GM12878 (cell line): ENCODE measurements around the gene ZNF101. TPM values are rescaled to one million over a fixed set of nuclear protein-coding genes. Genes with fewer than 3 reads are reported as not detected.

Experiments
- ATAC-seq: fragments of 200-7000 bp; cut with Tn5 transposase; 3 replicates; pipeline ENCODE4 v1.9.1; 2020; ENCODE audit warnings: mild to moderate bottlenecking, moderate library complexity
- BruUV-seq: library from RNA; stranded (reverse); fragments of 400-500 nt; replicated peaks from 2 replicates; lab custom pipeline; 2021; lab: Mats Ljungman, UMichigan
- CTCF ChIA-PET: fragments of 300-600 bp; sonication (Branson Sonifier 250); formaldehyde crosslinking; extraction: SDS; loops from one replicate; lab custom pipeline; 2021; ENCODE audit warnings: inconsistent platforms; lab: Yijun Ruan, JAX
- POLR2A ChIA-PET: fragments of 350-600 bp; formaldehyde crosslinking; extraction: SDS; loops from one replicate; lab custom pipeline; 2021; ENCODE audit warnings: inconsistent platforms; lab: Charles Lee
- RAD21 ChIA-PET: fragments of 300-600 bp; sonication (Branson Sonifier 250); formaldehyde crosslinking; loops from one replicate; lab custom pipeline; 2023; ENCODE audit warnings: antibody characterized with exemption; ENCODE audit not compliant: unreplicated experiment; lab: Charles Lee
- SMC1A ChIA-PET: fragments of 300-600 bp; sonication (Branson Sonifier 250); formaldehyde crosslinking; loops from one replicate; lab custom pipeline; 2023; ENCODE audit not compliant: unreplicated experiment, uncharacterized antibody; lab: Charles Lee
- DNase-seq: peaks from one replicate; pipeline ENCODE4 v3.0.0-alpha.2; 2011; ENCODE audit warnings: low read depth, low spot score
- FAIRE-seq: peaks from 3 replicates; lab custom pipeline; 2011; peaks lifted over from hg19 to GRCh38; lab: Jason Lieb, UNC
- H2AFZ ChIP-seq: 2 replicates; pipeline ENCODE4 v1.6.0; 2011; ENCODE audit warnings: low read depth, low read length, control low read depth; ENCODE audit not compliant: control insufficient read depth
- H3K27ac ChIP-seq: 2 replicates; pipeline ENCODE4 v1.5.1; 2011; ENCODE audit warnings: control low read depth; ENCODE audit not compliant: control insufficient read depth, insufficient read depth
- H3K27me3 ChIP-seq, 2 experiments: replicated peaks in 1 of 2; 2 replicates each; pipeline versions ENCODE4 v1.6.0 to v1.6.1; 2011; ENCODE audit warnings: low read length in 1 of 2; ENCODE audit not compliant: control insufficient read depth in 2 of 2, insufficient read depth in 2 of 2
- H3K36me3 ChIP-seq, 2 experiments: 2 replicates each; pipeline ENCODE4 v1.5.1; 2011; ENCODE audit warnings: low read length in 1 of 2; ENCODE audit not compliant: control insufficient read depth in 2 of 2, insufficient read depth in 2 of 2
- H3K4me1 ChIP-seq: 2 replicates; pipeline ENCODE4 v1.6.1; 2011; ENCODE audit warnings: mild to moderate bottlenecking, low read length, moderate library complexity, mixed read lengths; ENCODE audit not compliant: control insufficient read depth, insufficient read depth
- H3K4me2 ChIP-seq: 2 replicates; pipeline ENCODE4 v1.6.0; 2011; ENCODE audit warnings: control low read depth; ENCODE audit not compliant: control insufficient read depth, insufficient read depth
- H3K4me3 ChIP-seq: fragments of 200-600 bp; sonication (generic); 2 replicates; pipeline ENCODE4 v1.5.1; 2016
- H3K79me2 ChIP-seq: 2 replicates; pipeline ENCODE4 v1.6.0; 2011; ENCODE audit warnings: low read length; ENCODE audit not compliant: control insufficient read depth, insufficient read depth
- H3K9ac ChIP-seq: 2 replicates; pipeline ENCODE4 v1.8.0; 2011; ENCODE audit warnings: low read length, control low read depth, mixed read lengths; ENCODE audit not compliant: control insufficient read depth, insufficient read depth
- H3K9me3 ChIP-seq: replicated peaks from 3 replicates; pipeline ENCODE4 v1.5.1; 2011; ENCODE audit warnings: mild to moderate bottlenecking, low read length; ENCODE audit not compliant: control insufficient read depth, insufficient read depth
- H4K20me1 ChIP-seq: 2 replicates; pipeline ENCODE4 v1.6.0; 2011; ENCODE audit not compliant: control insufficient read depth, insufficient read depth
- BMI1 ChIP-seq: fragments of 450-650 bp; IDR thresholded peaks from 2 replicates; pipeline ENCODE4 v1.6.1; 2016; ENCODE audit warnings: mild to moderate bottlenecking, moderate library complexity, borderline replicate concordance
- CBFB ChIP-seq: IDR thresholded peaks from 2 replicates; pipeline ENCODE4 v1.6.1; 2016; ENCODE audit warnings: antibody characterized with exemption, low read depth
- ETV6 ChIP-seq, 2 experiments: fragments of 450-650 bp in 1 of 2; IDR thresholded peaks in 1 of 2; conservative IDR thresholded peaks in 1 of 2; 2 replicates each; pipeline ENCODE4 v1.6.1; 2014; ENCODE audit warnings: antibody characterized with exemption in 1 of 2, borderline replicate concordance in 1 of 2, low read depth in 1 of 2, mild to moderate bottlenecking in 1 of 2, moderate library complexity in 1 of 2
- MEF2B ChIP-seq: fragments of 450-650 bp; IDR thresholded peaks from 2 replicates; pipeline ENCODE4 v1.6.1; 2018; ENCODE audit warnings: mild to moderate bottlenecking, moderate library complexity; ENCODE audit not compliant: partially characterized antibody, poor library complexity, severe bottlenecking
- NFXL1 ChIP-seq: fragments of 450-650 bp; IDR thresholded peaks from 2 replicates; pipeline ENCODE4 v1.6.1; 2017; ENCODE audit warnings: antibody characterized with exemption, mild to moderate bottlenecking, borderline replicate concordance
- PML ChIP-seq: IDR thresholded peaks from 2 replicates; pipeline ENCODE4 v1.6.1; 2012; ENCODE audit warnings: low read length, inconsistent platforms
- PRDM15 ChIP-seq: fragments of 450-650 bp; formaldehyde crosslinking; IDR thresholded peaks from 2 replicates; pipeline ENCODE4 v1.4.0; 2020; ENCODE audit warnings: mild to moderate bottlenecking, moderate library complexity
- TCF12 ChIP-seq: IDR thresholded peaks from 2 replicates; pipeline ENCODE4 v1.6.1; 2011; ENCODE audit warnings: low read depth, mild to moderate bottlenecking, low read length
- WGBS: methylation state at CpG from one replicate; pipeline ENCODE4 v1.1.6; 2016; ENCODE audit warnings: low lambda C conversion rate; ENCODE audit not compliant: insufficient replicate concordance, insufficient coverage; ENCODE audit errors: missing lambda C conversion rate; 5-methylcytosine and 5-hydroxymethylcytosine counted together
- in situ Hi-C: fragments of 300-500 bp; cut with MboI; formaldehyde crosslinking; loops from 9 replicates; pipeline ENCODE4 v1.14.3; 2018; ENCODE audit warnings: mixed read lengths
- intact Hi-C: fragments of 100-400 bp; cut with micrococcal nuclease; formaldehyde crosslinking; loops from one replicate; pipeline ENCODE4 v1.14.2; 2022; ENCODE audit not compliant: unreplicated experiment
- polyA plus RNA-seq, 11 experiments: library from polyadenylated mRNA; depleted of rRNA in 4 of 11; unstranded in 6 of 11; stranded (reverse) in 5 of 11; fragments of >200 nt; fragmentation: Nextera tagmentation in 4 of 11; fragmentation: Illumina TruSeq in 1 of 11; extraction: Ambion mirVana in 4 of 11; extraction: Trizol in 1 of 11; gene quantifications; 1 replicate in 1 of 11; 2 replicates in 10 of 11; pipeline versions ENCODE4 v1.2.1 to v1.2.3, GENCODE V29; 2011 to 2016; ENCODE audit warnings: inconsistent platforms in 2 of 11, missing spikeins in 2 of 11, low read depth in 1 of 11
- total RNA-seq, 4 experiments: library from RNA; depleted of rRNA in 3 of 4; stranded (reverse); fragments of >200 nt in 3 of 4; fragmentation: Illumina TruSeq in 1 of 4; extraction: Trizol in 1 of 4; gene quantifications; 2 replicates each; pipeline versions ENCODE4 v1.2.1 to v1.2.3, GENCODE V29; 2013 to 2021
- TF ChIP-seq, protein P1 (sequence below): fragments of 450-650 bp; IDR thresholded peaks from 2 replicates; pipeline ENCODE4 v1.6.1; 2014; ENCODE audit warnings: mild to moderate bottlenecking
- TF ChIP-seq, protein P2 (sequence below): fragments of 450-650 bp; formaldehyde crosslinking; IDR thresholded peaks from 2 replicates; pipeline ENCODE4 v1.4.0; 2022; ENCODE audit warnings: mild to moderate bottlenecking, moderate library complexity

ZNF101 gene
- total and polyA plus RNA-seq, 10 of the 15 experiments (the other 5 are each of a cell fraction or from before 2014, with no cell fraction given), result 15.2 to 40.5 (median 19.8) TPM

- BruUV-seq, result no TSS peak
- no peak overlapping the region for H2AFZ ChIP-seq
- peaks cover 30% of the 10 kb centered on the region for H3K79me2 ChIP-seq
- WGBS, result 91% methylated on average over 3 of the region's 3 CpGs
- no peaks in the 10 kb centered on the region for H3K27me3 ChIP-seq
- no peaks in the 10 kb centered on the region for H4K20me1 ChIP-seq
- ChIA-PET CTCF (interaction anchor here (1.0 kb wide), 1 partner anchor 103 kb away, joined by 3 read pairs; no protein-coding TSS in a partner anchor), RAD21 (no interaction called here), SMC1A (no interaction called here), POLR2A (no interaction called here)
- H3K27ac ChIP-seq, result no peak overlapping the region
- intact Hi-C loops (no loop called here), in situ Hi-C loops (no loop called here)
- no peak for FAIRE-seq
- H3K9me3 ChIP-seq, result peaks cover 36% of the 10 kb centered on the region; the same call in 2 of the 3 replicates
- H3K4me2 ChIP-seq, result no peak overlapping the region
- H3K4me1 ChIP-seq, result peaks cover 2% of the 10 kb centered on the region
- peaks cover 5 to 32% of the 10 kb centered on the region in 2 experiments for H3K36me3 ChIP-seq
- no peak for ATAC-seq
- TF ChIP-seq PML, result no peak
- no peak for TF ChIP-seq CBFB
- TF ChIP-seq MEF2B, result no peak
- no peak for TF ChIP-seq TCF12
- no peak for TF ChIP-seq PRDM15 (CRISPR knock-in tag)
- TF ChIP-seq, protein P1, sequence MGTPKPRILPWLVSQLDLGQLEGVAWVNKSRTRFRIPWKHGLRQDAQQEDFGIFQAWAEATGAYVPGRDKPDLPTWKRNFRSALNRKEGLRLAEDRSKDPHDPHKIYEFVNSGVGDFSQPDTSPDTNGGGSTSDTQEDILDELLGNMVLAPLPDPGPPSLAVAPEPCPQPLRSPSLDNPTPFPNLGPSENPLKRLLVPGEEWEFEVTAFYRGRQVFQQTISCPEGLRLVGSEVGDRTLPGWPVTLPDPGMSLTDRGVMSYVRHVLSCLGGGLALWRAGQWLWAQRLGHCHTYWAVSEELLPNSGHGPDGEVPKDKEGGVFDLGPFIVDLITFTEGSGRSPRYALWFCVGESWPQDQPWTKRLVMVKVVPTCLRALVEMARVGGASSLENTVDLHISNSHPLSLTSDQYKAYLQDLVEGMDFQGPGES, result no peak
- TF ChIP-seq NFXL1, result no peak
- no peak for TF ChIP-seq ETV6 (conservative IDR thresholded peaks at IDR 0.05 in 1 of 2, IDR thresholded peaks at IDR 0.05 in 1 of 2; ENCODE audit: borderline replicate concordance in 1 of 2, low read depth in 1 of 2)
- TF ChIP-seq, protein P2, sequence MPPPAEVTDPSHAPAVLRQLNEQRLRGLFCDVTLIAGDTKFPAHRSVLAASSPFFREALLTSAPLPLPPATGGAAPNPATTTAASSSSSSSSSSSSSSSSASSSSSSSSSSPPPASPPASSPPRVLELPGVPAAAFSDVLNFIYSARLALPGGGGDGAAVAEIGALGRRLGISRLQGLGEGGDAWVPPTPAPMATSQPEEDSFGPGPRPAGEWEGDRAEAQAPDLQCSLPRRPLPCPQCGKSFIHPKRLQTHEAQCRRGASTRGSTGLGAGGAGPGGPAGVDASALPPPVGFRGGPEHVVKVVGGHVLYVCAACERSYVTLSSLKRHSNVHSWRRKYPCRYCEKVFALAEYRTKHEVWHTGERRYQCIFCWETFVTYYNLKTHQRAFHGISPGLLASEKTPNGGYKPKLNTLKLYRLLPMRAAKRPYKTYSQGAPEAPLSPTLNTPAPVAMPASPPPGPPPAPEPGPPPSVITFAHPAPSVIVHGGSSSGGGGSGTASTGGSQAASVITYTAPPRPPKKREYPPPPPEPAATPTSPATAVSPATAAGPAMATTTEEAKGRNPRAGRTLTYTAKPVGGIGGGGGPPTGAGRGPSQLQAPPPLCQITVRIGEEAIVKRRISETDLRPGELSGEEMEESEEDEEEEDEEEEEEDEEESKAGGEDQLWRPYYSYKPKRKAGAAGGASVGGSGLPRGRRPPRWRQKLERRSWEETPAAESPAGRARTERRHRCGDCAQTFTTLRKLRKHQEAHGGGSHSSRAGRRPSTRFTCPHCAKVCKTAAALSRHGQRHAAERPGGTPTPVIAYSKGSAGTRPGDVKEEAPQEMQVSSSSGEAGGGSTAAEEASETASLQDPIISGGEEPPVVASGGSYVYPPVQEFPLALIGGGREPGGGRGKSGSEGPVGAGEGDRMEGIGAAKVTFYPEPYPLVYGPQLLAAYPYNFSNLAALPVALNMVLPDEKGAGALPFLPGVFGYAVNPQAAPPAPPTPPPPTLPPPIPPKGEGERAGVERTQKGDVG (CRISPR knock-in tag), result no peak
- TF ChIP-seq BMI1, result no peak
- DNase-seq, result no peak
- no peak overlapping the region for H3K9ac ChIP-seq
- H3K4me3 ChIP-seq, result no peak overlapping the region
These were observed 4.2 kb downstream of the ZNF101 start for GRCh38 chr19:19672816-19673215.
